KMS-11 (cell line): Measurements from ENCODE around the gene NCS1.

Source experiments
- H2AFZ ChIP-seq: fragments of 200-600 bp; sonication (generic); 2 replicates; pipeline ENCODE4 v1.6.1; 2016; ENCODE audit warnings: antibody characterized with exemption, mixed run types, low read depth
- H3K27ac ChIP-seq: fragments of 200-600 bp; sonication (generic); 2 replicates; pipeline ENCODE4 v1.6.1; 2016; ENCODE audit warnings: mild to moderate bottlenecking, mixed run types
- H3K27me3 ChIP-seq: fragments of 200-600 bp; sonication (generic); 2 replicates; pipeline ENCODE4 v1.6.1; 2017; ENCODE audit warnings: mild to moderate bottlenecking, low read depth, mixed run types, moderate library complexity; ENCODE audit not compliant: insufficient read depth
- H3K36me3 ChIP-seq: fragments of 200-600 bp; sonication (generic); 2 replicates; pipeline ENCODE4 v1.6.1; 2017; ENCODE audit warnings: mild to moderate bottlenecking, mixed run types; ENCODE audit not compliant: insufficient read depth
- H3K4me1 ChIP-seq: fragments of 200-600 bp; sonication (generic); 2 replicates; pipeline ENCODE4 v1.6.1; 2016; ENCODE audit warnings: mild to moderate bottlenecking, low read depth, mixed run types; ENCODE audit not compliant: poor library complexity, severe bottlenecking
- H3K4me2 ChIP-seq: fragments of 200-600 bp; sonication (generic); 2 replicates; pipeline ENCODE4 v1.7.0; 2016; ENCODE audit warnings: mild to moderate bottlenecking, mixed run types
- H3K4me3 ChIP-seq: fragments of 200-600 bp; sonication (generic); IDR thresholded peaks from 2 replicates; pipeline ENCODE4 v1.6.1; 2017; ENCODE audit warnings: low read depth, low read length, mixed read lengths; ENCODE audit not compliant: insufficient read depth
- H3K79me2 ChIP-seq: fragments of 200-600 bp; sonication (generic); 2 replicates; pipeline ENCODE4 v1.6.1; 2016; ENCODE audit warnings: low read depth, mixed run types; ENCODE audit not compliant: insufficient read depth
- H3K9ac ChIP-seq: fragments of 200-600 bp; sonication (generic); 2 replicates; pipeline ENCODE4 v1.6.1; 2016; ENCODE audit warnings: mild to moderate bottlenecking, mixed run types
- H4K20me1 ChIP-seq: fragments of 200-600 bp; sonication (generic); 2 replicates; pipeline ENCODE4 v1.6.1; 2016; ENCODE audit warnings: mild to moderate bottlenecking, mixed run types; ENCODE audit not compliant: insufficient read depth
- TF ChIP-seq, protein P1 (sequence below): fragments of 200-600 bp; sonication (generic); conservative IDR thresholded peaks from 2 replicates; pipeline ENCODE4 v1.6.1; 2017; ENCODE audit warnings: low read depth, mild to moderate bottlenecking, antibody characterized with exemption, low read length, moderate library complexity, mixed read lengths

Gene NCS1

DNA sequence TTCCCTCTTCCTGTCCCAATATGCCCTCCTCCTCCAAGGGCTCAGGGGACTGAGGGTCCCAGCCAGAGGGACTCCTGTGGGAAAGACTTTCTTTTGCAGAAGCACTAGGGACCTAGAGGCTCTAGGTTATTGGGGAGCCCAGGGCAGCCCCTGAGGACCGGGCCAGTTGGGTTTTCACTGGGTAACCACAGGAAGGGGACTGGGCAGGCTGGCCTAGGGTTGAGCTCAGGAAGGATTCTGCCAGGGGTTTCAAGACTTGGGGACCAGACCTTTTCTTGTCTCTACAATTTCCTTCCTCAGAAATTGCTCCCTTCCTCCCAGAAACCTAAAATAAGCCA is 69.0 kb downstream of the NCS1 start:
- no peak overlapping the region for H3K27ac ChIP-seq
- no peak overlapping the region for H3K4me2 ChIP-seq
- peaks cover 28% of the 10 kb centered on the region for H3K4me1 ChIP-seq
- H4K20me1 ChIP-seq = no peaks in the 10 kb centered on the region
- H3K4me3 ChIP-seq = no peak overlapping the region
- no peaks in the 10 kb centered on the region for H3K27me3 ChIP-seq
- TF ChIP-seq, protein P1, sequence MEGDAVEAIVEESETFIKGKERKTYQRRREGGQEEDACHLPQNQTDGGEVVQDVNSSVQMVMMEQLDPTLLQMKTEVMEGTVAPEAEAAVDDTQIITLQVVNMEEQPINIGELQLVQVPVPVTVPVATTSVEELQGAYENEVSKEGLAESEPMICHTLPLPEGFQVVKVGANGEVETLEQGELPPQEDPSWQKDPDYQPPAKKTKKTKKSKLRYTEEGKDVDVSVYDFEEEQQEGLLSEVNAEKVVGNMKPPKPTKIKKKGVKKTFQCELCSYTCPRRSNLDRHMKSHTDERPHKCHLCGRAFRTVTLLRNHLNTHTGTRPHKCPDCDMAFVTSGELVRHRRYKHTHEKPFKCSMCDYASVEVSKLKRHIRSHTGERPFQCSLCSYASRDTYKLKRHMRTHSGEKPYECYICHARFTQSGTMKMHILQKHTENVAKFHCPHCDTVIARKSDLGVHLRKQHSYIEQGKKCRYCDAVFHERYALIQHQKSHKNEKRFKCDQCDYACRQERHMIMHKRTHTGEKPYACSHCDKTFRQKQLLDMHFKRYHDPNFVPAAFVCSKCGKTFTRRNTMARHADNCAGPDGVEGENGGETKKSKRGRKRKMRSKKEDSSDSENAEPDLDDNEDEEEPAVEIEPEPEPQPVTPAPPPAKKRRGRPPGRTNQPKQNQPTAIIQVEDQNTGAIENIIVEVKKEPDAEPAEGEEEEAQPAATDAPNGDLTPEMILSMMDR = no peak
- H3K9ac ChIP-seq = no peak overlapping the region
- H3K79me2 ChIP-seq = no peaks in the 10 kb centered on the region
- H3K36me3 ChIP-seq = no peaks in the 10 kb centered on the region
- H2AFZ ChIP-seq = peak overlapping the region; percentile 68

DNA sequence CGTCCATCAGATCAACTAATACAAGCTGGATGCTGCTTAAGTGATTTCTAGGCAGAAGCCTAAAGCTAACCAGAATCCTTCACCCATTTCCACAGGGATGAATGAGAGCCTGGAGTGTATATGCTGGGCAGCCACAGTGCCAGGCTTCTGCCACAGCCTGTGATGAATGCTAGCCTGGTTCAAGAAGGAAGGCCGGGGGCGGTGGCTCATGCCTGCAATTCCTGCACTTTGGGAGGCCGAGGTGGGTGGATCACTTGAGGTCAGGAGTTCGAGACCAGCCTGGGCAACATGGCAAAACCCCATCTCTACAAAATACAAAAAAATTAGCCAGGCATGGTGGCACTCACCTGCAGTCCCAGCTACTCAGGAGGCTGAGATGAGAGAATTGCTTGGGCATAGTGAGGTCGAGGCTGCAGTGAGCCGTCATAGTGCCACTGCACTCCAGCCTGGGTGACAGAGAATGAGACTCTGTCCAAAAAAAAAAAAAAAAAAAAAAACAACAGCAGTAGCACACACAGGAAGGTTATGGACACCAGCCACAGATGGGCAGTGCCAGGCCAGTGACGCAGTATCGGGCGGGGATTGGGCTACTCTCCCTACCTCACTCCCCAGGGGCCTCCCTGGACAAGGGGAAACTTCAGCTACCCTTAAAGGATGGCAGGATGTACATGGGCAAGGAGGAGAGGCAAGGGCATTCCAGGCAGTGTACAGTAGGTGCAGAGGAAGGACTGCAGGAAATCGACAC is 70.2 kb downstream of the NCS1 start:
- H3K9ac ChIP-seq = no peak overlapping the region
- H3K79me2 ChIP-seq = no peaks in the 10 kb centered on the region
- H4K20me1 ChIP-seq = no peaks in the 10 kb centered on the region
- TF ChIP-seq, protein P1 = no peak
- H3K4me3 ChIP-seq = no peak overlapping the region
- no peaks in the 10 kb centered on the region for H3K36me3 ChIP-seq
- peaks cover 28% of the 10 kb centered on the region for H3K4me1 ChIP-seq
- peak overlapping the region; percentile 48; the same call in 1 of the 2 replicates for H2AFZ ChIP-seq
- no peak overlapping the region for H3K27ac ChIP-seq
- no peaks in the 10 kb centered on the region for H3K27me3 ChIP-seq
- H3K4me2 ChIP-seq = no peak overlapping the region

- H3K9ac ChIP-seq = no peak overlapping the region
- no peak overlapping the region for H3K4me3 ChIP-seq
These were observed 71.0 kb downstream of the NCS1 start for GRCh38 chr9:130243015-130243881.

GRCh38 chr9:130243882-130244170 is 71.6 kb downstream of the NCS1 start:
- no peaks in the 10 kb centered on the region for H3K27me3 ChIP-seq

More at GRCh38 chr9:130243015-130243881, 71.0 kb downstream of the NCS1 start:
- H3K79me2 ChIP-seq = no peaks in the 10 kb centered on the region
- no peaks in the 10 kb centered on the region for H4K20me1 ChIP-seq
- peaks cover 28% of the 10 kb centered on the region for H3K4me1 ChIP-seq
- H3K36me3 ChIP-seq = no peaks in the 10 kb centered on the region
- peak overlapping the region; percentile 48; the same call in 1 of the 2 replicates for H2AFZ ChIP-seq
- H3K27me3 ChIP-seq = no peaks in the 10 kb centered on the region
- H3K4me2 ChIP-seq = no peak overlapping the region
- no peak overlapping the region for H3K27ac ChIP-seq
- TF ChIP-seq, protein P1 = peak; percentile 96

More at GRCh38 chr9:130243882-130244170, 71.6 kb downstream of the NCS1 start:
- no peak overlapping the region for H3K4me2 ChIP-seq
- TF ChIP-seq, protein P1 = no peak
- peaks cover 26% of the 10 kb centered on the region for H3K4me1 ChIP-seq
- no peak overlapping the region for H3K27ac ChIP-seq
- H3K36me3 ChIP-seq = no peaks in the 10 kb centered on the region
- H3K4me3 ChIP-seq = no peak overlapping the region
- H2AFZ ChIP-seq = no peak overlapping the region
- no peaks in the 10 kb centered on the region for H3K79me2 ChIP-seq
- H4K20me1 ChIP-seq = no peaks in the 10 kb centered on the region
- H3K9ac ChIP-seq = no peak overlapping the region
